ENCODE data around the gene SNTB2.

The SNTB2 gene

GRCh38 chr16:69319381-69319780, 132.4 kb downstream of the SNTB2 start:
- Histone ChIP-seq H3K4me2 (no peak overlapping the region), H3K9ac (no peak overlapping the region), H3K4me3 (no peak overlapping the region), H3K4me1 (peaks cover 49% of the 10 kb centered on the region), H3K9me3 (no peaks in the 10 kb centered on the region), H3K27ac (0 out of 2 replicates have a peak overlapping the region, but pooled peaks have one; percentile 60), H4K20me1 (peaks cover 99% of the 10 kb centered on the region), H3K36me3 (peaks cover 100% of the 10 kb centered on the region), H3K27me3 (no peaks in the 10 kb centered on the region)
- no peak for TF ChIP-seq Cebpa-rat (IDR thresholded peaks at IDR 0.05)

DNA sequence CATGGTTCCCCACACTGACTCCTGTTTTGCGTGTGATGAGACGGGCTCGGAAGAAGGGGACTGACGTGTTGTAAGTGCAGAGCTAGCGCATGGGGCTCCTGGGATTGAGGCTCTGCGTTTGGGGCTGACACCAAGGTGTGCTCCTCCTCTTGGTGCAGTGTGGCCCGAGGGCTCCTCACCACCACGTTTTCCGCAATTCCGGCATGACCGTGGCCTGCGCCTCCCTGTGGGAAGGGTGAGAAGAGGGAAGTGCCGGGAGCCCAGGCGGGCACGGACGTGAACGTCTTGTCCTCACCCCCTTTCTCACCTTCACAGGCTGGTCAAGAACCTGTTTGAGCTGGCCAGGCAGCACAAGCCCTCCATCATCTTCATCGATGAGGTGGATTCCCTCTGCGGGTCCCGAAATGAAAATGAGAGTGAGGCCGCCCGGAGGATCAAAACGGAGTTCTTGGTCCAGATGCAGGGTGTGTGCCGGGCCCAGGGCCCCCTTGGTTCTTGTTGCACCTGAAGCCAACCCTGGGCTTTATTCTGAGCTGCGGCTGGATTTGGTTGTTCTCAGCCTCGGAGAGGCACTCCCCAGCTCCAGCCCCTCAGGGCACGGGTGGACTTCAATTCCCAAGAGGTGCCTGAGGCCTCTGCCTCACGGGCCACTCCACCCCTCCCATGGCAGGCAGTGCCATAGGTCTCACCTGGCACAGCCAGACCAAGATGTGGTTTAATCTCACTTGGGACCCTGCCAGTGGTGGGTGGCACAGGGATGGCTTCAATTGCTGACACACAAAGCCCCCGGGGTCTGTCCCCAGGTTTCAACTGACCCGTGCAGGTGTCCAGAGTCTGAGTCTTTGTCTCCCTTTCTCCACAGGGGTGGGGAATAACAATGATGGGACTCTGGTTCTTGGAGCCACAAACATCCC, 133.1 kb downstream of the SNTB2 start:
- Histone ChIP-seq H3K27me3 (no peaks in the 10 kb centered on the region), H3K9me3 (no peaks in the 10 kb centered on the region), H3K4me2 (peak overlapping the region; percentile 81), H3K27ac (peak overlapping the region; percentile 60), H3K36me3 (peaks cover 100% of the 10 kb centered on the region), H3K9ac (peak overlapping the region; percentile 33), H3K4me3 (peak overlapping the region; percentile 44; the same call in 1 of the 2 replicates), H3K4me1 (peaks cover 56% of the 10 kb centered on the region), H4K20me1 (peaks cover 99% of the 10 kb centered on the region)
- TF ChIP-seq Cebpa-rat (IDR thresholded peaks at IDR 0.05) = no peak

DNA sequence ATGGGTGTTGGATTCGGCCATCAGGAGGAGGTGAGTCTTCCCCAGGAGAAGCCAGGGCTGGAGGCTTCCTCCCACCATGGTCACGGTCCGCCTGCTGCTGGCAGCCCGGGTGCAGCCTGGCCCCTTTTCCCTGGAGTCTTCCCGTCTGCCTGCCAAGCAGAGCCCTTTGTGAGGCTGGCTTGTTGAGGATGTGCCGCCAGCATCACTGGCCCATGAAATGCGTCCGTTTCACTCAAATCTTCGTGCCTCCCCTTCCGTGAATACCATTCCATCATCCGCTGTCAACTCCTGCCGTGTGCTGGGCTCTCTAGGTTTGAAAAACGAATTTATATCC, 133.7 kb downstream of the SNTB2 start:
- no peak for TF ChIP-seq Cebpa-rat (IDR thresholded peaks at IDR 0.05)
- H3K36me3 ChIP-seq = peaks cover 100% of the 10 kb centered on the region
- peaks cover 62% of the 10 kb centered on the region for H3K4me1 ChIP-seq
- H3K4me3 ChIP-seq = peak overlapping the region; percentile 44; the same call in 1 of the 2 replicates
- H3K27me3 ChIP-seq = no peaks in the 10 kb centered on the region
- H3K27ac ChIP-seq = peak overlapping the region; percentile 60
- H4K20me1 ChIP-seq = peaks cover 99% of the 10 kb centered on the region
- H3K4me2 ChIP-seq = peak overlapping the region; percentile 81
- H3K9ac ChIP-seq = peak overlapping the region; percentile 33
- no peaks in the 10 kb centered on the region for H3K9me3 ChIP-seq

- TF ChIP-seq Cebpa-rat (IDR thresholded peaks at IDR 0.05) = no peak
- Histone ChIP-seq H3K4me2 (peak overlapping the region; percentile 81), H4K20me1 (peaks cover 99% of the 10 kb centered on the region), H3K9me3 (no peaks in the 10 kb centered on the region), H3K27ac (peak overlapping the region; percentile 60), H3K9ac (peak overlapping the region; percentile 33), H3K27me3 (no peaks in the 10 kb centered on the region), H3K4me3 (peak overlapping the region; percentile 44; the same call in 1 of the 2 replicates), H3K4me1 (peaks cover 66% of the 10 kb centered on the region), H3K36me3 (peaks cover 100% of the 10 kb centered on the region)
These were observed 134.1 kb downstream of the SNTB2 start for GRCh38 chr16:69321080-69321479.

GRCh38 chr16:69322343-69322742, 135.4 kb downstream of the SNTB2 start:
- H3K9me3 ChIP-seq = no peaks in the 10 kb centered on the region
- peak overlapping the region; percentile 5; the same call in 1 of the 2 replicates for H3K4me3 ChIP-seq
- no peaks in the 10 kb centered on the region for H3K27me3 ChIP-seq
- peak overlapping the region; percentile 81 for H3K4me2 ChIP-seq
- peaks cover 100% of the 10 kb centered on the region for H3K36me3 ChIP-seq
- TF ChIP-seq Cebpa-rat (IDR thresholded peaks at IDR 0.05) = no peak
- peaks cover 78% of the 10 kb centered on the region for H3K4me1 ChIP-seq
- peak overlapping the region; percentile 43 for H3K9ac ChIP-seq
- H4K20me1 ChIP-seq = peaks cover 99% of the 10 kb centered on the region
- peak overlapping the region; percentile 55; the same call in 1 of the 2 replicates for H3K27ac ChIP-seq

DNA sequence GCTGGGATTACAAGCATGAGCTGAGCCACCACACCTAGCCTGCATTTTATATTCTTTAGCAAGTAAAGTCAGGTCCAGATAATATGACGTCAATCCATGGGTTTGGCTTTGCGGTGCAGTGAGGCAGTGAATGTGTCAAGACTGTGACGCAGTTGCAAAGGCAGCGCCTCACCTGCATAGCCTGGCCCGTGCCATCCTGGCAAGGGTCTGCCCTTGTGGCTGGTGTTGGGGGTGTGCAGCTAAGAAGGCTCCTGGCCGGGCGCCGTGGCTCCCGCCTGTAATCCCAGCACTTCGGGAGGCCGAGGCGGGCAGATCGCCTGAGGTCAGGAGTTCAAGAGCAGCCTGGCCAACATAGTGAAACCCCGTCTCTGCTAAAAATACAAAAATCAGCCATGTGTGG, 136.5 kb downstream of the SNTB2 start:
- peaks cover 89% of the 10 kb centered on the region for H3K4me1 ChIP-seq
- H3K36me3 ChIP-seq = peaks cover 100% of the 10 kb centered on the region
- H4K20me1 ChIP-seq = peaks cover 100% of the 10 kb centered on the region
- peak overlapping the region; percentile 55 for H3K27ac ChIP-seq
- TF ChIP-seq Cebpa-rat (IDR thresholded peaks at IDR 0.05) = no peak
- no peaks in the 10 kb centered on the region for H3K9me3 ChIP-seq
- H3K9ac ChIP-seq = 0 out of 2 replicates have a peak overlapping the region, but pooled peaks have one; percentile 43
- no peaks in the 10 kb centered on the region for H3K27me3 ChIP-seq
- peak overlapping the region; percentile 81 for H3K4me2 ChIP-seq
- H3K4me3 ChIP-seq = no peak overlapping the region

DNA sequence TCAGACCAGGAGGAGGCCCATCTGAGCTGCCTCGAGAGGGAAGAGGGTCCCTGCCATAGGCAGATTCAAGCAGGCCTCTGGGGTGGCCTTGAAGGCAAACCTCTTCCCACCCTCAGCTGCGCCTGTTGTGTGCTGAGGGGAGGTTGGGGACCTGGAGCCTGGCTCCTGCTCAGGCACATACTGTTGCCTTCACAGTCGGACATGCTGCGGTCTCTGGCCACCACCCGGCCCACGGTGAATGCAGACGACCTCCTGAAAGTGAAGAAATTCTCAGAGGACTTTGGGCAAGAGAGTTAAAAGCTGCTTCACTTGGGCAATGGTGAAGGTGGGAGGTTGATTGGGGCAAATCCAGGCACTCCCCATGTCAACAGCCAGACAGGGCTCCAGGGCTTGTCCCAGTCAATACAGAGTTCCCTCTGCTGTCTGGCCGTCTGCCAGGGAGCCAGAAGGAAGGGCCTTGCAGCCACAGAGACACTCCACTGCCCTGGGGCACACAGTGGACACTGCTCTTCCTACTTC, 137.1 kb downstream of the SNTB2 start:
- H3K4me2 ChIP-seq = peak overlapping the region; percentile 81
- no peak for TF ChIP-seq Cebpa-rat (IDR thresholded peaks at IDR 0.05)
- no peaks in the 10 kb centered on the region for H3K27me3 ChIP-seq
- no peaks in the 10 kb centered on the region for H3K9me3 ChIP-seq
- peak overlapping the region; percentile 27; the same call in 1 of the 2 replicates for H3K9ac ChIP-seq
- no peak overlapping the region for H3K4me3 ChIP-seq
- H3K36me3 ChIP-seq = peaks cover 100% of the 10 kb centered on the region
- peaks cover 100% of the 10 kb centered on the region for H4K20me1 ChIP-seq
- H3K4me1 ChIP-seq = peaks cover 95% of the 10 kb centered on the region
- peak overlapping the region; percentile 55 for H3K27ac ChIP-seq

- Histone ChIP-seq H3K27me3 (no peaks in the 10 kb centered on the region), H3K9ac (peak overlapping the region; percentile 27), H3K9me3 (no peaks in the 10 kb centered on the region), H4K20me1 (peaks cover 100% of the 10 kb centered on the region), H3K27ac (peak overlapping the region; percentile 55; the same call in 1 of the 2 replicates), H3K36me3 (peaks cover 93% of the 10 kb centered on the region), H3K4me1 (peaks cover 98% of the 10 kb centered on the region), H3K4me3 (no peak overlapping the region), H3K4me2 (peak overlapping the region; percentile 81)
- no peak for TF ChIP-seq Cebpa-rat (IDR thresholded peaks at IDR 0.05)
These were observed 137.8 kb downstream of the SNTB2 start for GRCh38 chr16:69324585-69325253.

GRCh38 chr16:69325784-69326171, 138.8 kb downstream of the SNTB2 start:
- H3K9ac ChIP-seq = 0 out of 2 replicates have a peak overlapping the region, but pooled peaks have one; percentile 82
- H4K20me1 ChIP-seq = peaks cover 94% of the 10 kb centered on the region
- H3K27ac ChIP-seq = peak overlapping the region; percentile 22
- peaks cover 88% of the 10 kb centered on the region for H3K4me1 ChIP-seq
- peak overlapping the region; percentile 96 for H3K4me2 ChIP-seq
- peaks cover 83% of the 10 kb centered on the region for H3K36me3 ChIP-seq
- H3K4me3 ChIP-seq = 0 out of 2 replicates have a peak overlapping the region, but pooled peaks have one; percentile 83
- no peaks in the 10 kb centered on the region for H3K27me3 ChIP-seq
- H3K9me3 ChIP-seq = no peaks in the 10 kb centered on the region
- TF ChIP-seq Cebpa-rat (IDR thresholded peaks at IDR 0.05) = no peak
